ENCODE data around the gene LRRC32.

GRCh38 chr11:76716268-76716667 is 45.7 kb upstream of the LRRC32 start:
- no peak for TF ChIP-seq NFXL1 (CRISPR knock-in tag; IDR thresholded peaks at IDR 0.05)
- no peak for TF ChIP-seq LEF1 (IDR thresholded peaks at IDR 0.05)
- TF ChIP-seq PRMT5 (CRISPR knock-in tag; IDR thresholded peaks at IDR 0.05) = no peak
- no peak for TF ChIP-seq U2AF2 (optimal IDR thresholded peaks at IDR 0.05; ENCODE audit: low read depth, low read length)
- no peak for TF ChIP-seq CHD1 (IDR thresholded peaks at IDR 0.05; ENCODE audit: low read length)
- no peak for TF ChIP-seq TAL1 (IDR thresholded peaks at IDR 0.05)
- TF ChIP-seq SETDB1 (IDR thresholded peaks at IDR 0.05; ENCODE audit: low read length) = no peak
- no peak for TF ChIP-seq ZNF140 (CRISPR knock-in tag; IDR thresholded peaks at IDR 0.05)
